Measurements from ENCODE around the gene CHRND.

DNA sequence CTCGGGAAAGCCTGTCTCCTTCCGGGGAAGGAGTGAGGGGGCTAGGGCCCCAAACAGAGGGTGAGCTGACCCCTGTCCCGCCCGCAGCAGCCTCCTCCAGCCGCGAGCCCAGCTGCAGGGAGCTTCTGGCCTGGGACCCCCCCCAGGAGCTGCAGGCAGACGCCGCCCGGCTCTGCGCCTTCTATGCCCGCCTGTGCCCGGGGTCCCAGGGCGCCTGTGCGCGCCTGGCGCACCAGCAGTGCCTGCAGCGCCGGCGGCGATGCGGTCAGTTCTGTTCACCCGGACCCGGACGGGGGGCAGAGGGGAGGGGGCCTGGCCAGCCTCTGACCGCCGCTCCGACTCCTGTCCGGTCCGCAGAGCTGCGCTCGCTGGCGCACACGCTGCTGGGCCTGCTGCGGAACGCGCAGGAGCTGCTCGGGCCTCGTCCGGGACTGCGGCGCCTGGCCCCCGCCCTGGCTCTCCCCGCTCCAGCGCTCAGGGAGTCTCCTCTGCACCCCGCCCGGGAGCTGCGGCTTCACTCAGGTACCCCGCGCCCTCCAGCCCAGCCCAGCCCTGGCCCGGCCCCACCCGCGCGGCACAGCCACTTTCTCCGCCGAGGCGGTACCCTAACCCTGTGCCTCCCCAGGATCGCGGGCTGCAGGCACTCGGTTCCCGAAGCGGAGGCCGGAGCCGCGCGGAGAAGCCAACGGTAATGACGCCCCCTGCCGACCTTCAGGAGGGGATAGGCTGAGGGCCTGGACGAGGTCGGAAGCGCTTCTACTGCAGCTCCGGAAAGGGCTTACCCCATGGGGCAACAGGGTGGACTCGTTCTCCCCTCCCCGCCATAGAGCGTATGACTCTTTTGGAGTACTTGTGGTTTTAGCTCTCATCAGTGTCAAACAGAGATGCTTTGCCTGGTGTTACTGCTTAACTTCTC is 2.0 kb upstream of the CHRND start:
- TF ChIP-seq, protein P1, sequence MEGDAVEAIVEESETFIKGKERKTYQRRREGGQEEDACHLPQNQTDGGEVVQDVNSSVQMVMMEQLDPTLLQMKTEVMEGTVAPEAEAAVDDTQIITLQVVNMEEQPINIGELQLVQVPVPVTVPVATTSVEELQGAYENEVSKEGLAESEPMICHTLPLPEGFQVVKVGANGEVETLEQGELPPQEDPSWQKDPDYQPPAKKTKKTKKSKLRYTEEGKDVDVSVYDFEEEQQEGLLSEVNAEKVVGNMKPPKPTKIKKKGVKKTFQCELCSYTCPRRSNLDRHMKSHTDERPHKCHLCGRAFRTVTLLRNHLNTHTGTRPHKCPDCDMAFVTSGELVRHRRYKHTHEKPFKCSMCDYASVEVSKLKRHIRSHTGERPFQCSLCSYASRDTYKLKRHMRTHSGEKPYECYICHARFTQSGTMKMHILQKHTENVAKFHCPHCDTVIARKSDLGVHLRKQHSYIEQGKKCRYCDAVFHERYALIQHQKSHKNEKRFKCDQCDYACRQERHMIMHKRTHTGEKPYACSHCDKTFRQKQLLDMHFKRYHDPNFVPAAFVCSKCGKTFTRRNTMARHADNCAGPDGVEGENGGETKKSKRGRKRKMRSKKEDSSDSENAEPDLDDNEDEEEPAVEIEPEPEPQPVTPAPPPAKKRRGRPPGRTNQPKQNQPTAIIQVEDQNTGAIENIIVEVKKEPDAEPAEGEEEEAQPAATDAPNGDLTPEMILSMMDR (IDR thresholded peaks at IDR 0.05; ENCODE audit: insufficient read depth, low read depth, low read length): no peak
- TF ChIP-seq EZH2 (IDR thresholded peaks at IDR 0.05; ENCODE audit: insufficient read depth, low read length): peak; percentile 43
